Loucy (cell line): Measurements from ENCODE around the gene DPP8.

ENCODE experiments used
- H2AFZ ChIP-seq: fragments of 200-600 bp; sonication (generic); 2 replicates; pipeline ENCODE4 v1.6.0; 2016; ENCODE audit warnings: antibody characterized with exemption, mild to moderate bottlenecking, low read length, moderate library complexity
- H3F3A ChIP-seq: fragments of 200-600 bp; 2 replicates; pipeline ENCODE4 v1.6.0; 2016; ENCODE audit warnings: antibody characterized with exemption, low read depth, mild to moderate bottlenecking
- H3K27me3 ChIP-seq: fragments of 200-600 bp; sonication (generic); 2 replicates; pipeline ENCODE4 v1.6.1; 2014; ENCODE audit warnings: low read length, mild to moderate bottlenecking; ENCODE audit not compliant: insufficient read depth, poor library complexity, severe bottlenecking
- H3K36me3 ChIP-seq: fragments of 200-600 bp; sonication (generic); 2 replicates; pipeline ENCODE4 v1.6.1; 2016; ENCODE audit warnings: low read length; ENCODE audit not compliant: insufficient read depth
- H3K4me1 ChIP-seq: fragments of 200-600 bp; sonication (generic); 2 replicates; pipeline ENCODE4 v1.5.1; 2014; ENCODE audit warnings: low read length, mild to moderate bottlenecking; ENCODE audit not compliant: insufficient read depth, poor library complexity, severe bottlenecking
- H3K4me2 ChIP-seq: fragments of 200-600 bp; sonication (generic); 2 replicates; pipeline ENCODE4 v1.6.0; 2014; ENCODE audit warnings: antibody characterized with exemption, low read length, low read depth, mild to moderate bottlenecking; ENCODE audit not compliant: poor library complexity, severe bottlenecking
- H3K4me3 ChIP-seq: fragments of 200-600 bp; sonication (generic); 2 replicates; pipeline ENCODE4 v1.5.1; 2014; ENCODE audit warnings: low read length, mild to moderate bottlenecking, mixed read lengths; ENCODE audit not compliant: poor library complexity, severe bottlenecking
- H3K79me2 ChIP-seq: fragments of 200-600 bp; sonication (generic); 2 replicates; pipeline ENCODE4 v1.6.1; 2014; ENCODE audit warnings: low read length; ENCODE audit not compliant: insufficient read depth
- H3K9ac ChIP-seq: fragments of 200-600 bp; sonication (generic); 2 replicates; pipeline ENCODE4 v1.6.0; 2014; ENCODE audit warnings: mild to moderate bottlenecking, low read depth, low read length, moderate library complexity; ENCODE audit not compliant: poor library complexity, severe bottlenecking
- H3K9me2 ChIP-seq: fragments of 200-600 bp; sonication (generic); replicated peaks from 2 replicates; pipeline ENCODE4 v1.6.1; 2016; ENCODE audit warnings: low read depth, low read length, mixed read lengths
- H3K9me3 ChIP-seq: fragments of 200-600 bp; sonication (generic); 2 replicates; pipeline ENCODE4 v1.6.1; 2014; ENCODE audit warnings: mild to moderate bottlenecking, antibody characterized with exemption, low read length, low read depth; ENCODE audit not compliant: insufficient read depth
- H4K20me1 ChIP-seq: fragments of 200-600 bp; sonication (generic); 2 replicates; pipeline ENCODE4 v1.6.0; 2014; ENCODE audit warnings: antibody characterized with exemption, low read length, mild to moderate bottlenecking; ENCODE audit not compliant: insufficient read depth, poor library complexity, severe bottlenecking
- EZH2phosphoT487 ChIP-seq: fragments of 200-600 bp; IDR thresholded peaks from 2 replicates; pipeline ENCODE4 v1.6.1; 2018; ENCODE audit warnings: antibody characterized with exemption, mild to moderate bottlenecking, moderate library complexity, borderline replicate concordance
- TF ChIP-seq, protein P1 (sequence below): fragments of 200-600 bp; sonication (generic); conservative IDR thresholded peaks from 2 replicates; pipeline ENCODE4 v1.5.1; 2014; ENCODE audit warnings: mild to moderate bottlenecking, antibody characterized with exemption, low read length

The DPP8 gene

DNA sequence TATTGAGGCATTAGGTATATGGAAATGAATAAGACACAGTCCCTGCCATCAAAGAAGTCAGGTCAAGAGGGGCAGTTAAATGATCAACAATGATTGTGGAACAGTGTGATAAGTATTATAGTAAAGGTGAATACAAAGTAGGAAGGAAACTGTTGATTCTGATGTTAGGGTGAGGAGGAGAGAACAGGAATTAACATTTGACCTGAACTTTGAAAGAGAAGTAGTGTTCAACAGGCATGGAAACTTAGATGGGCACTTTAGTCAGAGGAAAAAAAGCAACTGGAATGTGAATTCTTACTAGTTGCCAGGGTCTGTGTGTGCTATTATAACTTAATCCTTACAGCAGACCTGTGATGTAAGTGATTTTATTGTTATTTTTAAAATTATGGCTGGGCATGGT is 30.4 kb upstream of the DPP8 start:
- Histone ChIP-seq H3K4me2 (no peak overlapping the region), H3K9ac (no peak overlapping the region), H3K4me3 (no peak overlapping the region), H3K79me2 (peaks cover 92% of the 10 kb centered on the region), H2AFZ (no peak overlapping the region), H3K27me3 (no peaks in the 10 kb centered on the region), H3K9me3 (no peaks in the 10 kb centered on the region), H3F3A (no peaks in the 10 kb centered on the region), H4K20me1 (peaks cover 80% of the 10 kb centered on the region), H3K36me3 (no peaks in the 10 kb centered on the region; the same call in 1 of the 2 replicates), H3K9me2 (no peaks in the 10 kb centered on the region), H3K4me1 (no peaks in the 10 kb centered on the region)
- TF ChIP-seq EZH2phosphoT487 = no peak
- TF ChIP-seq, protein P1, sequence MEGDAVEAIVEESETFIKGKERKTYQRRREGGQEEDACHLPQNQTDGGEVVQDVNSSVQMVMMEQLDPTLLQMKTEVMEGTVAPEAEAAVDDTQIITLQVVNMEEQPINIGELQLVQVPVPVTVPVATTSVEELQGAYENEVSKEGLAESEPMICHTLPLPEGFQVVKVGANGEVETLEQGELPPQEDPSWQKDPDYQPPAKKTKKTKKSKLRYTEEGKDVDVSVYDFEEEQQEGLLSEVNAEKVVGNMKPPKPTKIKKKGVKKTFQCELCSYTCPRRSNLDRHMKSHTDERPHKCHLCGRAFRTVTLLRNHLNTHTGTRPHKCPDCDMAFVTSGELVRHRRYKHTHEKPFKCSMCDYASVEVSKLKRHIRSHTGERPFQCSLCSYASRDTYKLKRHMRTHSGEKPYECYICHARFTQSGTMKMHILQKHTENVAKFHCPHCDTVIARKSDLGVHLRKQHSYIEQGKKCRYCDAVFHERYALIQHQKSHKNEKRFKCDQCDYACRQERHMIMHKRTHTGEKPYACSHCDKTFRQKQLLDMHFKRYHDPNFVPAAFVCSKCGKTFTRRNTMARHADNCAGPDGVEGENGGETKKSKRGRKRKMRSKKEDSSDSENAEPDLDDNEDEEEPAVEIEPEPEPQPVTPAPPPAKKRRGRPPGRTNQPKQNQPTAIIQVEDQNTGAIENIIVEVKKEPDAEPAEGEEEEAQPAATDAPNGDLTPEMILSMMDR = no peak

DNA sequence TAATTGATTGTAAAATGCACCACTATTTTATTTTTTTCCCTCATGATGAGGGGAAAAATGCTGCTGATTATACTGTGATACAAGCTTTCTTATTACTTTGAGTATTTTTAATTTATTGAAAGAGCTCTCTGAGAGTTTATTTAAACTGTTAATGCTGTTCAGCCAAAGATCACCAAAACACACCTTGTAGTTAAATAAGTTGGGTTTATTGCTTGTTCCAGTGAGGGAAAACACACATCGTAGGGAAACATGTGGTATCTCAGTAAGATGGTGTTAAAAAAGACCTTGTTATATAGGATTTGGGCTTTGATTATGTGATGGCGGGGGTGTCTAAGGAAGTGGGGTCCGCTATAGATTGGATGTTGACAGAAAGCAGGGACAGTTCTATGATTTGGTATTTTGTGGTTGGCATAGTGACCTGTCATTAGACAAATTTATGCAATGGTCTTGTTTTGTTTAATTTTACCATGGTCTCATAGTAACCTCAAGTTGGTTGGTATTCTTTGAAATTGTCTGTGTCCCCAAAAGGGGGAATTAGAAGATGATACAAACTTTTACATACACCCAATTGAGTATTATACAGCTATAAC is 23.8 kb upstream of the DPP8 start:
- Histone ChIP-seq H3K9me2 (no peaks in the 10 kb centered on the region), H3K9me3 (no peaks in the 10 kb centered on the region), H3K4me3 (no peak overlapping the region), H3K27me3 (no peaks in the 10 kb centered on the region), H3K4me1 (peaks cover 35% of the 10 kb centered on the region), H3F3A (no peaks in the 10 kb centered on the region), H3K9ac (no peak overlapping the region), H3K4me2 (peak overlapping the region; percentile 36), H3K36me3 (no peaks in the 10 kb centered on the region; the same call in 1 of the 2 replicates), H3K79me2 (peaks cover 95% of the 10 kb centered on the region), H2AFZ (no peak overlapping the region), H4K20me1 (peaks cover 74% of the 10 kb centered on the region)
- TF ChIP-seq, protein P1 = no peak
- TF ChIP-seq EZH2phosphoT487 = no peak

DNA sequence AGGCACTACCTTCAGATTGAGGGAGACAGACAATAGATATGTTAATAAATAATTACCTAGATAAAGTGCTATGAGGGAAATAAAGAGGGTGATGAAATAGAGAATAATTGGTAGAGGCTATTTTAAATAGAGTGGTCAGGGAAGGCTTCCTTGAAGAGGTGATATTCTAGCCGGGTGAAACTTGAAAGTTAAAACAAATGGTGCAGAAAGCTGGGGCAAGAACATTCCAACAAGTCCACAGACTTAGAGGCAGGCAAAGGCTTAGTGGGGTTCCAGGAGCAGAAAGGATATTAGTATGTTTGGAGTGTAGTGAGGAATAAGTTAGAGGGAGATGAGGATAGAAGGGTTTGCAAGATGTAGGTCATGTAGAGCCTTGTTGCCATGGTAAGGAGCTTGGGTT is 22.8 kb upstream of the DPP8 start:
- TF ChIP-seq, protein P1 = no peak
- TF ChIP-seq EZH2phosphoT487 = no peak
- Histone ChIP-seq H3K9me3 (no peaks in the 10 kb centered on the region), H2AFZ (no peak overlapping the region), H3K36me3 (no peaks in the 10 kb centered on the region; the same call in 1 of the 2 replicates), H3K4me2 (peak overlapping the region; percentile 36), H3K27me3 (no peaks in the 10 kb centered on the region), H3K4me1 (peaks cover 38% of the 10 kb centered on the region), H3K79me2 (peaks cover 95% of the 10 kb centered on the region), H3F3A (no peaks in the 10 kb centered on the region), H3K4me3 (peak overlapping the region; percentile 24), H4K20me1 (peaks cover 76% of the 10 kb centered on the region), H3K9me2 (no peaks in the 10 kb centered on the region), H3K9ac (no peak overlapping the region)
